GM12873 (cell line): Measurements from ENCODE around the gene ADAMTSL1.

Experiments
- CTCF ChIP-seq: IDR thresholded peaks from 2 replicates; pipeline ENCODE4 v1.5.1; 2012; ENCODE audit warnings: low read depth, mild to moderate bottlenecking, moderate library complexity, low read length, control low read depth; ENCODE audit not compliant: insufficient read depth; ENCODE audit errors: missing control alignments

The ADAMTSL1 gene

GRCh38 chr9:18906656-18907395 lies 432.9 kb downstream of the ADAMTSL1 start:
- TF ChIP-seq CTCF = no peak

GRCh38 chr9:18907927-18908625 lies 434.1 kb downstream of the ADAMTSL1 start:
- TF ChIP-seq CTCF = no peak

- no peak for TF ChIP-seq CTCF
Measured at GRCh38 chr9:18909140-18910018, 435.4 kb downstream of the ADAMTSL1 start.

- TF ChIP-seq CTCF = no peak
Measured at GRCh38 chr9:18910435-18910834, 436.5 kb downstream of the ADAMTSL1 start.

GRCh38 chr9:18910916-18911315 lies 437.0 kb downstream of the ADAMTSL1 start:
- TF ChIP-seq CTCF = no peak

GRCh38 chr9:18911714-18912342 lies 437.9 kb downstream of the ADAMTSL1 start:
- no peak for TF ChIP-seq CTCF
